SU-DHL-6 (cell line): ENCODE measurements around the gene YIF1A.

ENCODE experiments used
- CTCF ChIP-seq: fragments of 200-600 bp; sonication (generic); IDR thresholded peaks from one replicate; pipeline ENCODE4 v1.5.1; 2017; ENCODE audit warnings: antibody characterized with exemption, mild to moderate bottlenecking, low read length, moderate library complexity; ENCODE audit not compliant: insufficient read depth, poor library complexity, severe bottlenecking
- EZH2phosphoT487 ChIP-seq: fragments of 200-600 bp; sonication (generic), shearing (Covaris generic); conservative IDR thresholded peaks from 2 replicates; pipeline ENCODE4 v1.6.1; 2018; ENCODE audit warnings: mild to moderate bottlenecking, antibody characterized with exemption, low read length, moderate library complexity, mixed read lengths

DNA sequence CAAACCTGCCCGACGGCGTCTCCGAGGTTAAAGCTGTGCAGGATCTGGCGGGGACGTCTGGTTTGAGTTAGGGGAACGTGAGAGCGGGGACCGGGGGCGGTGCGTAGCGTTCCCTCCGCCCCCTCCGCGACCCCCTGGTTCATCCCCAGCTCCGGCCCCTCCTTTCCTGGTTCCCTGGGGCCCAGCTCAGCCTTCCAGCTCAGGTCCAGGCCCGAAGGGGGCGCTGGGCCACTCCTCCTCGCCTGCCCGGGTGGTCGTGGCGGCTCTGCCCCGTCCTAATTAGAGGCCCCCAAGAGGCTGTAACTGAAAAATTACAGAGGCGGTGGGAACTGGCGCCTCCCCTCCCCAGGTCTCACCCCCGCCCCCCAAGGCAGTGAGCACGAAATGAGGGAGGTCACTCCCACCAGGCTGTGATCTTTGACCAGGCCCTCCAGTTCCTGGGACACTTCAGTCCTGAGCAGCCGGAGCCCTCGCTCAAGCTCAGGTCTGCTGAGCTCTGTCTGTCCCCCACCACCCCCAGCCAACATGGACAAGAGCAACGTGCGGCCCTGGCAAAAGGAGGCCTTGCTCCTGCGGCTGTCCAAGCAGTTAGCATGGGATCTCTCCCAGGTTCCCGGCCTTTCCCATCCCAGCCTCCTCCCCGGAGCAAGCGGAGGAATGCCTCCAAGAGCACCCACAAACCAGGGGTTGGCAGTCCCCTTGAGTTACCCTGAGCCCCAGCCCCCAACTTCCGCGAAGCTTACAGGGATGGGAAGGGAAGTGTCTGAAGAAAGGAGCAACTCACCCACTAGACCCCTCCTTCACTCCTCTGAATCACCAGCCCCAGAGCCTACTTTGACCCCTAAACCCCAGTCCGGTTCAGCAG is 24.6 kb upstream of the YIF1A start:
- no peak for TF ChIP-seq CTCF
- TF ChIP-seq EZH2phosphoT487 = no peak
